T1000 (cell line): ENCODE measurements around the gene MOCS1.

Source experiments
- DNase-seq: peaks from one replicate; lab custom pipeline; 2025; ENCODE audit warnings: mixed read lengths; lab: John Stamatoyannopoulos, UW

MOCS1 gene

DNA sequence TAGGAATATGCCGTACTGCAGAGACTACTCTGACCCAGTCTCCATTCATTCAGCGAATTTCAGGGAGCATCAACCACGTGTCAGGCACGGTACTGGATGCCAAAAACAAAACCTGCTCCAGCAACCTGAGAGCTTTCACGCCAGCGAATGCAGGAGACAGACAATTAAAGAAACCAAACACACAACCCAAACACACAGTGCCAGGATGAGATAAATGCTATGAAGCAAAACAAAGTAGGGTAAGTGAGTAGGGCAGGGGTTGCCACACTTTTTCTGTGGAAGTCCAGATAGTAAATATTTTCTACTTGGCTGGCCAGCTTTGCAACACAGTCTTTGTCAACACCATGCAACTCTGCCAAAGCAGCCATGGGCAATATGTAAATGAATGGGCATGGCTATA is 10.0 kb downstream of the MOCS1 start:
- DNase-seq = no peak

DNA sequence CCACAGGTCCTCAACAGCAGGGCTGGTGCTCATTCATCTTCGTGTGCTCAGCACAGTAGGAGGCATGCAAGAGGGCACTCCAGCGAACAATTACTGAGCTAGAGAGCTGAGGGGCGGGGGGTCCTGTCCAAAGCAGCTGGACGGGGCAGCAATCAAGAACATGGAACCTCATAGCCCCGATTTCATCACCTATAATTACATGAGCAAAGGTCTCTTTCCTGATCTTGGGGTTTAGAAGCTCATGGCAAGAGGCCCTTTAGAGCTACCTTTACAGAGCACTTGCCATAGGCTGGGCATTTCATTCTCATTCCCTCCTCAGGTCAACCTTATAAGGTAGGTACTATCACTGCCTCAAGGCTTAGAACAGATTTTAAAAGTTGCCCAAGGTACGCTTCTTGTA is 10.4 kb downstream of the MOCS1 start:
- no peak for DNase-seq

DNA sequence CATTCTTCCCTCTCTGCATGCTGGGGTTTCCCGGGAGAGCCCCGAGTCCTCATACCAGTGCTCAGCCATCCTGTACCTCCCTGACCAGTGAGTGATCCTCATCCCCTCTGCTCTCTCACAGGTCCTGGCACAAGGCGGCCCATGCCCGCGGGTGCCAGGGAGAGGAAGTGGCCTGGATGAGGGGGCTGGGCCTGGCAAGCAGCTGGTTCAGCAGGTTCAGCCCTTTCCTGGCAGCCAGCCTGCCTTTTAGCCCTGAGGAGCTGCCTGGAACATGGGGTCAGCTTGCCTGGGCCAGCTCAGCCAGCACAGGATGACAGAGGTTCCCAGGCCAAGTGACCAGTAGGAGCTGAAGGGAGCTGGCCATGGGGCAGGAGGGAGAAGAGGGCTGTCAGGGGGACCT is 10.9 kb downstream of the MOCS1 start:
- no peak for DNase-seq

DNA sequence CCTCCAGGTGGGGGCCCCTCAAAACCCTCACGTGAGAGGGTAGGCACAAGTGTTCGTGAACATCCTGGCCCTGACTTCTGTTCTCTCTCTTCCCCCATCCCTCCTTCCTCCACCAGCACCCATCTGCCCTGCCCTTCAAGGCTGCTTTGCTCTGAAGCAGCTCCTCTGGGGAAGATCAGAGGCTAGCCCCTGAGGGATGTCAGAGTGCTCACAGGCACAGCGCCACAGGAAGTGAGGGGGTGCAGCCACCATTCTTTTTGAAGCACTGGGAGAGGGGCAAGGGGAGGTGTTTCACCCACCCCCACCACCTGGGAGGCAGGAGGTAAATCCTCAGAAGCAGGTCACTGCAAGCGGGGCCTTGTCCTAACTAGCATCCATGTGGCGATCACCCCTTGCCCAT is 11.4 kb downstream of the MOCS1 start:
- DNase-seq = no peak

DNA sequence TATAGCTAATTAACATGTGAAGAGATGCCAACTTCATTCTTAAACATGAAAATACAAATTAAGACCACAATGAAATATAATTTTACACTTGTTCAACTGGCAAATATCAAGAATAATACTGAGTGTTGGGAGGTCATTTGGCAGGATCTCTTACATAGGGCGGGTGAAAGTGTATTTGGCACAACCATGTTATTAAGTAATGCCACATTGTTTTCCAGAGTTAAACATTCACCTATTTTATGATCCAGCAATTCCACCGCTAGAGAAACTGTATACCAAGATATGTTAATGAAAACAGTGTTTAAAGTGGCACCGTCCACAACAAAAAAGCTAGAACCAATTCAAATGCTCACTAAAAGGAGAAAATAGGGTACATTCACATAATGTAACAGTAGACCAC is 14.1 kb downstream of the MOCS1 start:
- DNase-seq = no peak

DNA sequence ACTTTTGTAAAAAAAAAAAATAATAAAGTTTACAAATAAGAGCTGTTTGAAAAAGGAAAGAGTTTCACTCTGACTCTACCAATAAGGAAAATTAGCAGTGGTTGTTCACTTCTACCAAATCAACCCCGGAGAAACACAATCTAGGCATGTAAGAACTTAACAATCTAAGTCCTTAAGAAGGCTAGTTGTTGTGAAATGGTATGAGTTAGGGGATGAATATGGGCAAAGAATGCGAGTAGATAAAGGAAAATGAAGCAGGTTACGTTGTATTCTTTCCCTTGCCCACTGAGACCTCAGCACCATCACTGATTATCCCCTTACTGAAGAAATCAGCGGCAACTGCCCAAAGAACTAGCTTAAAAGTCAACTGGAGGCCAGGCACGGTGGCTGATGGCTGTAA is 15.4 kb downstream of the MOCS1 start:
- no peak for DNase-seq

DNA sequence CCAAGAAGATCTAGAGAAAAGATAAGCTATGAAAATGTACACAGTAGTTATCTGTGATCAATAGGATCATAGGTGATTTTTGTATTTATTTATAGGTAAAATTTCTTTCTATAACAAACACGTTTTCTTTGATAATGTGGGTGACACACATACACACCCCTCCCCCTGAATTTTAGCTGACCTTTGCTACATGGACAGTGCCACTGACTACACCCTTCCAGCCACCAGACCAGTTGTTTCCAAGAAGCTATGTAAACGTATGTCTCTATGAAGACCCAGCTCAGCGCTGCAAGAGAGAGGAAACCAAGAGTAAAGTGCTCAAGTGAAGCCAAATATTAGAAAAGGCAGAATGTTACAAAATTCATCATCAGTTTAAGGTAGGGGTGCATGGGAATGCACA is 16.3 kb downstream of the MOCS1 start:
- DNase-seq = no peak

DNA sequence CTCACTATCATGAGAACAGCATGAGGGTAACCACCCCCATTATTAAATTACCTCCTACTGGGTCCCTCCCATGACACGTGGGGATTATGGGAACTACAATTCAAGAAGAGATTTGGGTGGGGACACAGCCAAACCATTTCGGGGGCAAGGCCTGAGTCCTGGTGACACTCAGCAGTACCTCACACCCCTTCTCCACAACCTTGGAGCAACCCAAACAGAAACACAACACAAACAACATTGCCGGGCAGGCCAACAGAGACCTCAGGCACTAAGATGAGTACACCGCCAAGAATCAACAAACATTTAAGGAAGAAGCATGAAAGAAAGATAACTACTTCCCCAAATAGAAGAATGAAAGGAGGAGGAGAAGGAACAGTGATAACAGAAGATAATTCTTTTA is 16.9 kb downstream of the MOCS1 start:
- no peak for DNase-seq

DNA sequence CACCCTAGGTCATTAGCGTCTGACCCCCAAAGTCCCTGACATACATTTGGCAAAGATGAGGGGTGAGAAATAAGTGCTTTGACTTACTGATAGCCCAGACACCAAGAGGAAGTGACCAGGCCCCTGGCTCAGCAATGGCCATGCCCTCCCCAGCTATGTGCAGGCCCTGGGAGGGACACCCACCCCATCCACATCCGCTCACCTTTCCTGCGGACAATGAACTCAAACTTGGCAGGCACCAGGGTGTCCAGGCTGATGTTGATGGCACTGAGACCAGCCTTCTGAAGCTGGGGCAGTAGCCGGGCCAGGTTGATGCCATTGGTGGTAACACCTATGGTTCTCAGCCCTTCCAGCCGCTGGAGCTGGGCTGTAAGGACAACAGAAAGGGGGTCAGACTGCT is 18.4 kb downstream of the MOCS1 start:
- no peak for DNase-seq

DNA sequence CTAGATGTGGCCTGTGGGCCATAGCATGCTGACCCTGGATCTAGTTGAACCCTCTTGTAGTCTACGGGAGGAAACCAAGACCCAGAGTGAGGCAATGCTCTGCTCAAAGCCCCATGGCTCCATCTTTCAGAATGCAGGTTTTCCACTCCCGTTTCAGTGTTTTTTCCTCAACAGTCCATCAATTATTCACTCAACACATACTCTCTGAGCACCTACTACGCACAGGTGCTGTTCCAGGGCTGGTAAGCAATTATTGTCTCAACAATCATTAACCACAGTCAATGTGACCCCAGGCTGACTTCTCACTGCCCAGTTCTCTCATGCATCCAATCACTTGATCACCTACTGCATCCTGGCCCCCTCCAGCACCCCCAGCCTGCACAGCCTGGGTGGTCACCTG is 20.0 kb downstream of the MOCS1 start:
- DNase-seq = no peak

DNA sequence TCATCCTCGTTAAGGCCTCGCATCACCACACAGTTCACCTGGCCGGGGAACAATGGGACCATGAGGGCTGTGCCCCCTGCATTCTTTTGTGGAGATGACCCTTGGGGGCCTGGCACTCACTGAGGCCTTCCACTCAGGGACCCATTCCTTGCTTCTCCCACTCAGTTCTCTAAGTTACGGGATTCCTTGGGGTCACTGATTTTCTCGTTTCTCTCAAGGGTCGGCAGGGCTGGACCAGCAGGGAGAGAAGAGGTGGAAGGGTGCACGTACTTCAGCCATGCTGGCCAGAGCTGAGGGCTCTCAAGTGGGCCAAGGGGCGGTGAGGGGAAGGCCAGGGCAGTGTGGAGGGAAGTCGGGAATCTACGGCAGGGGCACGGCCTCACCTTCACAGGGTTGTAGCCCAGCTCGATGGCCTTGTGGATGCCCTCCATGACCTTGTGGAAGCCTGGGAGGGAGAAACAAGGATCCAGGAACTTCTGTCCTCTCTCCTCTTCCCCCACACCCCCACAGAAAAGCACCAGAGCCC is 20.8 kb downstream of the MOCS1 start:
- no peak for DNase-seq

DNA sequence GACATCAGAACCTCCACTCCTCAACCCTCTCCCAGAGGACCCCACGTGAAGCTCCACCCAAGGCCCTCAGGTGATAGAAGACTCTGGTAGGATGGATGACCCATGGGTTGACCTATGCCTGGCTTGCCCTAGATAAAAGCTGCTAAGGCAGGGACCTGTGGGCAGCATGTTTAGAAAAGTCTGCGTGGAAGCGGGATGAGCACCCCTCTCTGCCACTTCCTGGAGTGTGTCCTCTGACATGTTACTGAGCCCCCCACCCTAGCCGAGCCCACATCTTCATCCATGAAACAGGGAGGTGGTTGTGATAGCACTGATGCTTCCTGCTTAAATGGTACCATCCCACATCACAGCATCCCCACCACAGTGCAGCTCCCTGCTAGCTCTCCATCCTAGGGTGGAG is 21.8 kb downstream of the MOCS1 start:
- no peak for DNase-seq

DNA sequence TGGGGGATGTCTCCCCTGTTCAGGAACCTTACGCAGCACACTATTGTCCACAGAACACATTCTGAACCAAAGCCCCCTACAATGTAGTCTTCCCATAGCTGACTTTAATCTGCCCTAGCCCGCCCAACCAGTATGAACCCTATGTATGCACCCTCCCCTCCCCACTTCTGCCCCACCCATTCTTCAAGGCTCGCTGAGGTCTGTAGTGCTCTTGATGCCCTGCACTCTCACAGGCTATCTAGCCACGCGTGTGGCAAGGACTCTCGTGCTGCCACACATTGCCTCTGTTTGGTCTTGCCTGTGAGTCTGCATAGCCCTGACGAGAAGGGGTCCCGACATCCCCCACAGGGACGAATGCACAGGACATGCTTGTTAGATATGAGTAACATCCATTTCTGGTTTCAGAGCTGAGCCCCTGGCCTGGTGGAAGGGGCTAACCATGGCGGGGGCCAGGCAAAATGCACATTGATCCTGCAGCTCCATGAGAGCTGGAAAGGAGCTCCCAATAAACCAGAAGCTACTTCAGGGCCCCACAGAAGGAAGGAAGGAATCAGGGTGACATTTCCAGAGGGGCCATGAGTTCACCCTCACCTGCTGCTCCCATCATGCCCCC is 22.6 kb downstream of the MOCS1 start:
- DNase-seq = no peak

DNA sequence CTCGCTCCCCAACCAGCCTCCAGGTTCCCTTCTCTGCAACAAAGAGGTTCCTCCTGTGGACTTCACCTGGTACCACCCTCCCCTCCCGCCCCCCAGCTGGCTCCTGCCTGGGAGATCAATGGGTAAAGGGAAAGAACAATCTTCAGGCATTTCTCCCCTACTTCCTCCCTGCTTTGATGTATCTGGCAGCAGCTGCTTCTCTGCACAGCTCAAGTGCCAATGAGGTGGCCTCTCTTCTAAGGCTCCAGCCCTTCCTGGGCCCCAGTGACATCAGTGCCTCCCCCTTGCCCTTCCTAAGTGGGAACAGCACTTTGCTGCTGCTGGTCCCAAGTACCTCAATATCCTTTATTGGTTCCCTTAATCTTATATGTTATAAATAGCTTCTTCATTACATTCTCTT is 23.5 kb downstream of the MOCS1 start:
- no peak for DNase-seq

DNA sequence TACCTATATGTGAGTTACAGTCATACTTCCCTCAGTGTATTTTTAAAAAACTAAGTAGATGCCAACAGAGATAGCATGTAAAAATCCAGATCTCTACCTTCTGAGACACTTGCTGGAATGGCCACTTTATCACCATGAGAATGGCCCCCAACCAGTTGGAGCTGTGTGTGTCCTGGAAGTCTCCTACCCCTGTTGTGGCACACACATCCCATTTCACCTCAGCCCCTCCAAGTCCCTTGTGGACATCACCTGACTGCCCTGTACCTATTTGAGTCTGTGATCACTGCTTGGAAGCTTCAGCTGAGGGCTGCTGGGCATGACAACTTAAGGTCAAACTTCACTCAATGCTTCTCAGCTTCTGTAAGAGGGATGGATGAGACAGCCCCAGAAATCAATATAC is 24.1 kb downstream of the MOCS1 start:
- no peak for DNase-seq

DNA sequence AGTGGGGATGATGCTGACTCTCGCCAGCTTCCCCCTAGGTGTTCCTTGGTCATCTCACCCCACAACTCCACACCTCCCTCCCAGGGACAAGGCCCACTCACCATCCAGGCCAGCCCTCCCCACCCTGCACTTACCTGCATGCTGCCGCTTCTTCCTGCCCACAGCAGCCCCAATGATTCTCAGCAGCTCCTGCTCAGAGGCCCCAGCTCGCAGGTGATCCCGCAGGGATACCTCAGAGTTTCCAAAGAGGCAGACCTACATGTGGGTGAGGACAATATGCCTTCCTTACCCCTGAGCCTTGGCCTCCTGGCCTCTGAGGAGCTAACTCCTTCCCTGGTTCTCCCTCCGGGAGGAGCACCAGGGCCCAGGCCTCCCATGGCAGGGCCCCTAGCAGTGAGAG is 24.6 kb downstream of the MOCS1 start:
- DNase-seq = no peak

DNA sequence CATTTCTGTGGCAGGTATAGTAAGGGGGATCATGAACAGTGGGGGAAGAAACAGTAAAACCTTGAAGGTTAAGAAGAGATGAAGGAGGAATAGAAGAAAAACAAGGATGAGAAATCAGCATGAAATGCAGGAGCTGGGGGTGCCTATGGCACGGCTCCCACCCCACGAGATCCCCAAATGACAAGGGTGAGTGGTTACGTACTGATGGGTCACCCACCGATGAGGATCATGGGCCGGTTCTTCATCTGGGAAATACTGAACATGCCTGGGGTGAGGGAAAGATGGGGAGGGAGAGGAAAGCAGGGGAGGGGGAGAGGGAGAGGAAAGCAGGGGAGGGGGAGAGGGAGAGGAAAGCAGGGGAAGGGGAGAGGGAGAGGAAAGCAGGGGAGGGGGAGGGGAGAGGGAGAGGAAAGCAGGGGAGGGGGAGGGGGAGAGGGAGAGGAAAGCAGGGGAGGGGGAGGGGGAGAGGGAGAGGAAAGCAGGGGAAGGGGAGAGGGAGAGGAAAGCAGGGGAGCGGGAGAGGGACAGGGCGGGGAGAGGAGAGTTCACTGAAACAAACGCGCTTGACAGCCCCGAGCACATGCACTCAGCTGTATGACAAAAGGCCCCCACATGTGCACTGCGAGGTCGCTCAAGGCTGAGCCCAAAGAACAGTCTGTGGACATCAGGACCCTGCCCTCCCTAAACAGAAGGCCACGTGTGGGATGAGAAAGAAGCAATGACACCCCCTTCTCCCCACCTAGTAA is 25.3 kb downstream of the MOCS1 start:
- no peak for DNase-seq

DNA sequence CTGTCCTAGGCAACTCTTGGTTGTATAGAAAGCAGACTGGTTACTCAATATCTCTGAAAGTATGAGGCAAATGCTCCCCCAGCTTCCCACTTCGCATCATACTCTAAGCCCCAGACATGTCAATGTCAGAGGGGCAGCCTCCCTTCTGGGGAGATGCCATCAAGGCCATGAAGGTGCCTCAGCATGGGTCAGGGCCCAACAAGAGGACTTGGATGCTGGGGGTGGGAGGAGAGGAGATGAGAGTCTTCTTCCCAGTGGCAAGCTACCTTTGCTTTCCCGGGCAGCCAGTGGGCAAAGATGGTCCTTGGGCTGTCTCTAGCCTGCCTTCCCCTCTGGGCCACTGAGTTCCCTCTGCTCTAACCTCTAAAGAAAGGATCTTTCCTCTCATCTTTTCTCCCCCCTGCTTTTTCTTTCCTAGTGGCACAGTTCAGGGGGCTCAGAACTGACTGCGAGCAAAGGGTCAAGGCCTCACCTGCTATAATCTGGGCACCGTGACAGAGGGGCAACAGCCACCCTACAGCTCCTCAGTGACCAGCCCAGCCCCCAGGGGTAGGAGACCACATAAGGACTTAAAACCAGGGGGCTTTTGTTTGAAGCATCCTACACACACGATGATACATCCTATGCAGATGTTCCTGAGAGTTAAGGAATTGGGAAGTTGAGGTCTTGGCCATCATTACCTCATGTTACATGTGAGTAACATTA is 26.2 kb downstream of the MOCS1 start:
- DNase-seq = no peak

DNA sequence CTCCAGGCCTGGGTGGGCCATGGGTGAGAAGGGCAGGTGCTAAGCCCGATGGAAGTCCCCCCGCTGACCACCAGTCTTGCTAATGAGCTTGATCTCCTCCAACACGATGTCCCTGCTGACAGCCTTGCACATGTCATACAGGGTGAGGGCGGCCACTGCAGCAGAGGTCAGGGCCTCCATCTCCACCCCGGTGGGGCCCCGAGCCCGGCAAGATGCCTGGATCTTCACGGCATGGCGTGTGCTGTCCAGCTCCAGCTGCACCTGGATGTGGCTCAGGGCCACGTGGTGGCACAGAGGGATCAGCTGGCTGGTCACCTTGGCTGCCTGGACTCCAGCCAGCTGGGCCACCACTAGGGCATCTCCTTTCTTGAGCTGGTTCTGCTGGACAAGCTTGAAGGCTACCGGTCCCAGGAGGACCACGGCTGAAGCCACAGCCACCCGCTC is 27.9 kb downstream of the MOCS1 start:
- DNase-seq = no peak

DNA sequence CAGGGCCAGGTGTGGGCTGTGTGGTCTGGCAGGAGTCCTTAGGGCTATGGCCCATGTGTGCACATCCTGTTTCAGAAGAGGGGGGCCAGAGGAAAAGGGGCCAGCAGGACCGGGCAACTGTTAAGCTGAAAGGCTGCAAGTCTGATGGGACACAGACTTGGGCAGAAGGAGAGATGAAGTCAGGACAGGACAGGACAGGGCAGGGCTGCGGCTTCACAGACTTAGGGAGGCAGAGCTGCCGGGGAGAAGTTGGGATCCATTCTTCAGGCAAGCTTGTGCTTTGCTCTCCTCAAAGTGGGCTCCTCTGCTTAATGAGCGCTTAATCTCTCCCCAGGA is 28.7 kb downstream of the MOCS1 start:
- DNase-seq = no peak

DNA sequence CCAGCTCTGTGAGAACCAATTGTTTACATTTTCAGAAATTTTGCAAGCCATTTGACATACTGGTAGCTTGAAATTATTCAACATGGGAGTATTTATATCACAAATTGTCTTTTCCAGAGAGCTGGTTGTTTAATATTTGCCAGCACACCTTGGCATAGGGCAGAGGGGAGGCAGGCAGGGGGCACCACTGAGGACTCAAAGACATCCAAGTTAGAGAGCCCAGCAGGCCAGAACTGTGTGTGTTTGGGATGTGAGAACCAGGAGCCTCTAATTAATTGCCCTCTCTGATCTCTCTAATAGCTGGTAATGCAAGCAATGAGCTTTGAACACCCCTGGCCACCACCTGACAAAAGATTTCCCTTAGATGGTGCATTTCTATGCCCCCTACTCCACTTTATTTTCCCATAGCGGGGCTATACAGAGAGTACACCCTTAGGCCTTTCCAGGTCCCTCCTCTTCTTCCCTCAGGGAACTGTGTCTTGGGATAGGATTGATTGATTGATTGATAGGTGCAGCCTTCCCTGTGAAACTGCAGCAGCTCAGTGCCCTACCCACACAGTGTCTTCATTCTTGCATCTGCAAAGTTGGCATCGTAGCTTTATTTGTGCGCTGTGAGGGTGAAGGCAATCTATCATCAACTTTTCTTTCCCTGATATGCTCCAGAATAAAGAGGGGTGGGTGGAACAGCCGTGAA is 29.2 kb downstream of the MOCS1 start:
- DNase-seq = no peak

DNA sequence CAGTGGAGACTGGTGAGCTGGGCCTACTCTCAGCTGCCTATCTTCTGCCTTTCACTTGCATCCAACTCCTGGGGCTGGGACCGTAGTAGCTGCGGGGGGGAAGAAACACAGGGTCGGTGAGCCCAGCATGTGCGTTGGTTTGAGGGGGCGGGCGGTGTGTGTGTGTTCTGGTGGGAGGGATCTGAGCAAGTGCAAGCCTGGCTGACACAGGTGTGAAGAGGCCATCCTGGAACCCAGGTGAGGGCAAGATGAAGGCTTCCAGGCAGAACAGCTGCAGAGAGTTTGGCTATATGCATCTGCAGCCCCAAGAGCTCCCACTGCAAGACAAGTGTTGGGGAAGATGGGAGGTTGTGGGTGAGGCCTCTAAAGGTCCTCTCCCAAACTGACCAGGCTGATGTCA is 30.6 kb downstream of the MOCS1 start:
- DNase-seq = no peak
